ENCODE results near the gene SNN.

SNN gene

GRCh38 chr16:11679941-11680911 lies 12.0 kb downstream of the SNN start:
- DNase-seq (ENCODE audit: low read depth in 2 of 2) = no peak

- no peak for DNase-seq (ENCODE audit: low read depth in 2 of 2)
Observed at GRCh38 chr16:11681556-11681955, 13.3 kb downstream of the SNN start.

GRCh38 chr16:11681976-11682654 lies 13.9 kb downstream of the SNN start:
- no peak for DNase-seq (ENCODE audit: low read depth in 2 of 2)

GRCh38 chr16:11682655-11683096 lies 14.4 kb downstream of the SNN start:
- no peak for DNase-seq (ENCODE audit: low read depth in 2 of 2)

GRCh38 chr16:11683145-11683544 lies 14.9 kb downstream of the SNN start:
- no peak for DNase-seq (ENCODE audit: low read depth in 2 of 2)

GRCh38 chr16:11684231-11685025 lies 16.2 kb downstream of the SNN start:
- DNase-seq (ENCODE audit: low read depth in 2 of 2) = no peak

- DNase-seq (ENCODE audit: low read depth in 2 of 2) = no peak
Observed at GRCh38 chr16:11685844-11686618, 17.8 kb downstream of the SNN start.

- no peak for DNase-seq (ENCODE audit: low read depth in 2 of 2)
Observed at GRCh38 chr16:11686713-11687380, 18.6 kb downstream of the SNN start.

GRCh38 chr16:11687601-11688519 lies 19.6 kb downstream of the SNN start:
- no peak for DNase-seq (ENCODE audit: low read depth in 2 of 2)

- DNase-seq (ENCODE audit: low read depth in 2 of 2) = no peak
Observed at GRCh38 chr16:11688520-11688886, 20.2 kb downstream of the SNN start.

- DNase-seq (ENCODE audit: low read depth in 2 of 2) = no peak
Observed at GRCh38 chr16:11689031-11689840, 21.0 kb downstream of the SNN start.

GRCh38 chr16:11691235-11691634 lies 23.0 kb downstream of the SNN start:
- DNase-seq (ENCODE audit: low read depth in 2 of 2) = no peak

- no peak for DNase-seq (ENCODE audit: low read depth in 2 of 2)
Observed at GRCh38 chr16:11691771-11692170, 23.5 kb downstream of the SNN start.

- no peak for DNase-seq (ENCODE audit: low read depth in 2 of 2)
Observed at GRCh38 chr16:11692171-11692570, 23.9 kb downstream of the SNN start.

GRCh38 chr16:11692651-11693050 lies 24.4 kb downstream of the SNN start:
- no peak for DNase-seq (ENCODE audit: low read depth in 2 of 2)

GRCh38 chr16:11696266-11697012 lies 28.2 kb downstream of the SNN start:
- DNase-seq (ENCODE audit: low read depth in 2 of 2) = no peak

GRCh38 chr16:11697319-11697718 lies 29.1 kb downstream of the SNN start:
- no peak for DNase-seq (ENCODE audit: low read depth in 2 of 2)

- no peak for DNase-seq (ENCODE audit: low read depth in 2 of 2)
Observed at GRCh38 chr16:11698271-11698689, 30.0 kb downstream of the SNN start.
